Activated naive CD4-positive, alpha-beta T cell treated with anti-CD3 and anti-CD28 coated beads, Interleukin-2, amount 50 U/mL, for 16 hours (primary cell): Measurements from ENCODE around the gene GAS2L2.
A peak's percentile ranks its signal among the peaks of the same experiment; 100 is the strongest.
"Not testable (repeated sequence)": the region's sequence is repeated elsewhere in the genome, so short reads cannot be mapped to it uniquely, and the experiment has no call there.

Experiments
- DNase-seq: peaks from one replicate; pipeline ENCODE4 v3.0.0-alpha.2; 2020

Gene GAS2L2

DNA sequence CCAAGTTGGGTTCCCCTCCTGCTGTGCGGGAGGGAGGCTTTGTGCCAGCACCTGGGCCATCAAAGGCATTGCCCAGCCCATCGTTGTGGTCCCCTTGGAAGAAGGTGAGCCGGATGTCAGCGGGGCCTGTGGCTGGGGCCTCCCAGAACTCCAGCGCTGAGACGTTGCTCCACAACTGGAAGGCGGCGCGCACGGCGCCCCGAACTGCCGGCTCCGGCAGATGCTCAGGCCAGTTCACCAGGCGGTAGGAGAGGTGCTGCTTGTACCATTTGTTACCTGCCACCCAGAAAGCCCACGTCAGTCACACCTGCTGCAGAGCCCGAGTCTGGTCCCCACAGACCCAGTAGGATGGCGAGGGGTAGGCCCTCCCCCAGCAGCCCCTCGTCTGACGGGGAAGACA is 20.1 kb upstream of the GAS2L2 start:
- no peak for DNase-seq

DNA sequence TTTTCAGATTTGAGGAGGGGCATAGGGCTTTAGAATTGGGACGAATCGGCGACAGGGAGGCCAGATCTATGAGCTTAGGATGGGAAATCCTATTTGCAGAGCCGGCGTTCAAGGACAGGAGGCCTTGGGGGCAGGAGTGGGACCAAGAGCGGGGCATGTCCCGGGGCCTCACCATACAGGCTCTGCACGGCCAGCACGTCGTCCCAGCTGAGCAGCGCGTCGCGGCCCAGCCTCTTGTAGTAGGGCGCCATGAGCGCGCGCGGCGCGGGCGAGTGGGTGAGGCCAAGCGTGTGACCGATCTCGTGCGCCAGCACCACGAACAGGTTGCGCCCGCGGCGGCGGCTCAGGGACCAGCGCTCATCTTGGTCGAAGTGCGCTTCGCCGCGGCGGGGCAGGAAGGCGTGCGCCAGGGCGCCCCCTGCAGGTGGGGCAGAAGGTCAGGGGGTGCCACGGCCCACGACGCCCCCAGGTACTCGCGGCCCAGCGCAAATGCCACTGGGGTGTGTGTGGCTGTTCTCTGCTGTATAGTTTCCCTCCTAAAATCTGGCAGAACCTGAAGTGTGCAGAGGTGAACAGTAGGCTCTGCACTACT is 17.0 kb upstream of the GAS2L2 start:
- DNase-seq = no peak

- DNase-seq = no peak
Observed at GRCh38 chr17:35768797-35769196, 15.8 kb upstream of the GAS2L2 start.

DNA sequence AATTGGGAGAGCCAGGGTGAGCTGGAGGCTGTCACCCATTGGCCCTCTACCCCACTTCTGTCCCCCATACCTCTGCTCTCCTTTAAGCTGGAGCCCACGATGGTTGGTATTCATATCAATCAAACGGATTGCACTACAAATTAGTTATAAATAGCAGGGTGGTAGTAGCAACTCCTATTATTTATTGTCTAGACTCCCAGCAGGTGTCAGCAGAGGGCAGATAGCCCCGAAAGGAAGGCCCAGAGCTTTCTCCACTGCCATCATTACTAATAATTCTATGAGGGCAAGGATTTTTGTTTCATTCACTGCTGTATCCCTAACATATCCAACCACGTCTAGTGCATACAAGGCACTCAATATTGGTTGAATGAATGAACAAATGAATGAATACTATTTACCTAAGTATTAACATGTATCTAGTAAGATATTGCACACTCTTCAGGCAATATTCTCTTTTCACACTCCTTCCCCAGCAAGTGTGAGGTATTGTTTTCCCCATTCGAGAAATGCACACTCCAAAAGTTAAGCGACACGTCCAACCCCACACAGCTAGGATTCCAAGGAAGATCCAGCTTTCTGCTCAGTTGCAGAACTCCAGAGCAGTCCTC is 14.0 kb upstream of the GAS2L2 start:
- DNase-seq = peak; percentile 45

DNA sequence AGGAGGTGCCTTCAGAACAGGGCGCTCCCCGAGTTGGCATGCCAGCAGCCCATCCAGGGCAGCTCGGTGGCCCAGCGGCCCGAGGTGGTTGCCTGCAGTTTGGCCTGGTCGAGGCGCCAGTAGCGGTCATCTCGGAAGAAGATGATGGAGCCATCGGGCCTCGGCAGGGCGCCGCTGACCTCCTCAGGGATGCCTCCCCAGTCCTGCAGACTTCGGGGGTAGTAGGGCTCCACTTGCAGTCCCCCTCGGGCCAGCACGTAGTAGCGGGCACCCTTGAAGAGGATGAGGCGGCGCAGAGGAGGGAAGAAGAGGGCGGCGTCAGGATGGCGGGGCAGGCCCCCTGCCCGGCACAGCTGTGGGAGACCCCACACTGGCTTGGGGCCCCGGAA is 13.4 kb upstream of the GAS2L2 start:
- DNase-seq = no peak

- DNase-seq = no peak
Observed at GRCh38 chr17:35765756-35766488, 12.9 kb upstream of the GAS2L2 start.

DNA sequence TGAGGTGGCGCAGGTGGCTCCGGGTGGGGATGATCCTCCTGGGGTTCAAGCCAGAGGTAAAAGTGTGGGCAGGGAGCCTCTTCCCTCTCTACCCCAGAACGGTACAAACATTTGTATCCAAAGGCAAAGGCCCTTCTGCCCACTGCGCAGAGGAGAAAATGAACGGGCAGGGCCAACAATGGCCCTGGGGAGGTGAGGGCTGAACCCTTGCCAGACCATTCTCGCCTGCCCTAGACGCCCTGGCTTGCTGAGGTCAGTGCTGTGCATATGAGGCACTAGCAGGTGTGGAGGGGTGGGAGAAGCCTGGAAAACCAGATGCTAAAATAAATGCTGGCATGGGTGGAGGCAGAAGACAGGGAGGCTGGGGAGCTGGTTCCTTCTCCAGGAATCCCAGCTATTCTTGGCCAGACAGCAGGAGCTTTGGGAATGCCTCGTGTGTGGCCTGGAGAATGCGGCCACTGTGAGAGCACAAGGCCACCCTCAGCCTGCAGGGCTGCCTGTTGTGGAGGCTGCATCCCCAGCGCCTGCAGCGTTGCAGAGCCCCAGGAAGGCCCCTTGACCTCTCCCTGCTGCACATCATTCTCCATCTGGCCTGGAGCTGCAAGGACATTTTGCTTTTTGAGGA is 12.2 kb upstream of the GAS2L2 start:
- DNase-seq = no peak

DNA sequence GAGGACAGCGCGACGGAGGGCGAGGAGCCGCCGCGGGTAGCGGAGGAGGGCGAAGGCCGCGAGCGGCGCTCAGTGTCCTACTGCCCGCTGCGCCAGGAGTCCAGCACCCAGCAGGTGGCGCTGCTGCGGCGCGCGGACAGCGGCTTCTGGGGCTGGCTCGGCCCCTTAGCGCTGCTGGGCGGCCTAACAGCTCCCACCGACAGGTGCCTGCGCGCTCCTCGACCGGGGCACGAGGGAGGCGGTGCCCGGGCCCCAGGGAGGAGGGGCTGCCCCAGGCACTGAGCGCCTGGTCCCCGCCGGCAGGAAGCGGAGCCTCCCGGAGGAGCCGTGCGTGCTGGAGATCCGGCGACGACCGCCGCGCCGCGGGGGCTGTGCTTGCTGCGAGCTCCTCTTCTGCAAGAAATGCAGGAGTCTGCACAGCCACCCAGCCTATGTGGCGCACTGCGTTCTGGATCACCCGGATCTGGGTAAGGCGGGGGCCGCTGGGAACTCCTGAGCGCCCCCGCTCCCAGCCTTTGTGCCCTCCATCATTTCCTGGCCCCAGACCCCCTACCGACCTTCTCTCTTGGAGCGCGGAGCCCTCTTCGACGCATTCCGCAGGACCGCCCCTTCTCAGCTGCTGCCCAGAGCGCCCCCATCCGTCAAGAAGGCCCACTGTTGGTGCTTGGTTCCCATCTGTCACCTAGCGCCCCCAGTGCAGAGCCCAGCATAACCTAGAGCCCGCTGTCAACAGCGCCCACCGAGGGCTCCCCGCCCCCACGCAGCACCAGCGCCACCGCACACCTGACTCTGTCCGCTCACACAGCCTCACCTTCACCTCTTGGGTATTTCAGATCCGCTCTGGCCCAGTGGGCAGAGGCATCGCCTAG is 11.3 kb upstream of the GAS2L2 start:
- DNase-seq = peak; percentile 86

DNA sequence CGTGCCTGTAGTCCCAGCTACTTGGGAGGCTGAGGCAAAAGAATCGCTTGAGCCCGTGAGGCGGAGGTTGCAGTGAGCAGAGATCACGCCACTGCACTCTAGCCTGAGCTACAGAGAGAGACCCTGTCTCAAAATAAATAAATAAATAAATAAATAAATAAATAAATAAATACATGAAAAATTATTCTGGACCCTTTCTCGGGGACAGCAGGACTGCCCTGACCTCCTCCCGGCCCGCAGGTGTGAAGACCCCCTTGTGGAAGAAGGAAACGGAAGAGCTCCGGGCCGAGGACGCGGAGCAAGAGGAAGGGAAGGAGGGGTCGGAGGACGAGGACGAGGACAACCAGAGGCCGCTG is 10.7 kb upstream of the GAS2L2 start:
- no peak for DNase-seq

- DNase-seq = no peak
Observed at GRCh38 chr17:35761601-35762000, 8.6 kb upstream of the GAS2L2 start.

DNA sequence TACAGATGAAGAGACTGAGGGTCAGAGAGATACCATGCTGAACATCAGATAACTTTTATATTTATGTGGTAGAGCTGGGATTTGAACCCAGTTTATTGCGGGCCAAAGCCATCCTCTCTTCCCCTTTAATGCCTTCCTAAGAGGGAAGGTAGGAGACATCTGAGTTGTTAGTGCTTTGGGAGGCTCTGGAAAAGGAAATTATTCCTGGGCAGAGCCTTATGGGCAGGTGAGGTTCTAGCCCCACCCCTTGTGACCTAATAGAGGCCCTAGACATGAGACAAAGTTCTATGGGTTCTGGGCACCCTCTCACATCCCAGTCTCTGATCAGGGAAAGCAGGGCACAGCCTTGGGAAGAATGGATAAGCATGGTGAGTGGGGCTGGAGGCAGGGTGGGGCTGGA is 7.5 kb upstream of the GAS2L2 start, which contains the start of gene C17orf50:
Gene C17orf50 (plus strand): TSS at position 301 of the 400 bp plus-strand sequence. CDS start 55 bp downstream, at position 356.
- no peak for DNase-seq

- DNase-seq = no peak
Observed at GRCh38 chr17:35757243-35757642, 4.2 kb upstream of the GAS2L2 start.

DNA sequence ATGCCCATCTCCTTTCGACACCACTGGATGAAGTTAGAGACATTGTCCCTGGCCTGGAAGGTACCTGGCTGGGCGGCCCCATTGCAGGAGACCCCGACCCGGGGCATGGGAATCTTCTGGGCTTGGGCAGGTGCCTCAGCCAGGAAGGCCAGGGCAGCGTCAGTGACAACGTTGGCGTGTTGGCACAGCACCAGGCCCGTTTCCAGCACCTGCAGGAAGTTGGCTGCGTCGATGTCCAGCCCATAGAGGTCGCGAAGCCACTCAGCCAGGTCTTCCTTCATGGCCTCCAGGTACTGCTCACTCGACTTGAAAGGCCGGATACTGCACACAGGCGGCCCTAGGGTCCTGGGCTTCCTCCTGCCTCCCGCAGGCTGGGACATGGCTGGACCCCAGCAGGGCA is 568 bp downstream of the GAS2L2 start:
- DNase-seq = no peak

GRCh38 chr17:35751541-35751940 is 1.5 kb downstream of the GAS2L2 start:
- DNase-seq = not testable (repeated sequence)

GRCh38 chr17:35750526-35751395 is 2.3 kb downstream of the GAS2L2 start:
- no peak for DNase-seq

- DNase-seq = no peak
Observed at GRCh38 chr17:35749560-35750412, 3.3 kb downstream of the GAS2L2 start.

- no peak for DNase-seq
Observed at GRCh38 chr17:35748979-35749378, 4.1 kb downstream of the GAS2L2 start.

GRCh38 chr17:35748341-35748841 is 4.6 kb downstream of the GAS2L2 start:
- DNase-seq = no peak

- DNase-seq = peak; percentile 80
Observed at GRCh38 chr17:35747540-35748017, 5.5 kb downstream of the GAS2L2 start.

GRCh38 chr17:35745749-35746320 is 7.2 kb downstream of the GAS2L2 start:
- DNase-seq = no peak
